K562 (cell line): ENCODE measurements around the gene ZNF687. TPM values are rescaled to one million over a fixed set of nuclear protein-coding genes. Genes with fewer than 3 reads are reported as not detected.

Experiments used
- ATAC-seq: fragments of 200-7000 bp; cut with Tn5 transposase; 3 replicates; pipeline ENCODE4 v1.9.1; 2020; ENCODE audit warnings: moderate library complexity
- BruUV-seq: library from RNA; stranded (reverse); fragments of 400-500 nt; replicated peaks from 2 replicates; lab custom pipeline; 2021; lab: Mats Ljungman, UMichigan
- CTCF ChIA-PET: fragments of 300-600 bp; formaldehyde crosslinking; extraction: SDS; loops from one replicate; lab custom pipeline; 2021; ENCODE audit warnings: low intra/inter-chr PET ratio; lab: Yijun Ruan, JAX
- POLR2A ChIA-PET: fragments of 300-600, 350-650 bp; sonication (Branson Sonifier 250); formaldehyde crosslinking; extraction: SDS; loops from one replicate; lab custom pipeline; 2021; ENCODE audit warnings: antibody characterized with exemption, inconsistent platforms; lab: Yijun Ruan, JAX
- DNase-seq, 4 experiments: peaks; one replicate each; pipeline versions ENCODE4 v3.0.0 to v3.0.0-alpha.2; 2011 to 2018; ENCODE audit warnings: low spot score in 3 of 4, mixed read lengths in 3 of 4; ENCODE audit errors: extremely low read depth in 1 of 4
- FAIRE-seq: peaks from 2 replicates; lab custom pipeline; 2011; peaks lifted over from hg19 to GRCh38; lab: Jason Lieb, UNC
- H2AFZ ChIP-seq: 2 replicates; pipeline ENCODE4 v1.6.0; 2011; ENCODE audit warnings: low read depth, low read length, control low read depth, inconsistent platforms
- H3K27ac ChIP-seq: fragments of 200-600 bp; 3 replicates; pipeline ENCODE4 v1.8.0; 2011; ENCODE audit warnings: low read depth, mild to moderate bottlenecking, control low read depth, inconsistent platforms, low read length, moderate library complexity, mixed read lengths; ENCODE audit errors: extremely low read depth
- H3K27me3 ChIP-seq, 2 experiments: fragments of 300-600 bp in 1 of 2; 2 replicates in 1 of 2; 3 replicates in 1 of 2; pipeline versions ENCODE4 v1.6.0 to v1.8.0; 2011; ENCODE audit warnings: inconsistent platforms in 2 of 2, low read length in 2 of 2, mild to moderate bottlenecking in 1 of 2, mixed read lengths in 1 of 2, moderate library complexity in 1 of 2; ENCODE audit not compliant: control insufficient read depth in 2 of 2, insufficient read depth in 2 of 2
- H3K36me3 ChIP-seq: fragments of 300-600 bp; 3 replicates; pipeline ENCODE4 v1.8.0; 2011; ENCODE audit warnings: mild to moderate bottlenecking, low read length, inconsistent platforms; ENCODE audit not compliant: control insufficient read depth, insufficient read depth
- H3K4me1 ChIP-seq, 2 experiments: fragments of 200-600 bp in 1 of 2; replicated peaks in 1 of 2; 2 replicates in 1 of 2; 3 replicates in 1 of 2; pipeline versions ENCODE4 v1.5.1 to v1.8.0; 2011; ENCODE audit warnings: inconsistent platforms in 2 of 2, low read length in 2 of 2, mild to moderate bottlenecking in 1 of 2, mixed read lengths in 1 of 2, moderate library complexity in 1 of 2; ENCODE audit not compliant: control insufficient read depth in 2 of 2, insufficient read depth in 2 of 2
- H3K4me2 ChIP-seq: 2 replicates; pipeline ENCODE4 v1.6.1; 2011; ENCODE audit warnings: low read length, control low read depth, inconsistent platforms, mixed read lengths; ENCODE audit not compliant: insufficient read depth
- H3K4me3 ChIP-seq: fragments of 200-600 bp; sonication (generic), shearing (Covaris generic); 2 replicates; pipeline ENCODE4 v1.5.1; 2016; ENCODE audit warnings: control low read depth, inconsistent platforms
- H3K79me2 ChIP-seq: fragments of 200-600 bp; 3 replicates; pipeline ENCODE4 v1.8.0; 2011; ENCODE audit warnings: low read length, inconsistent platforms; ENCODE audit not compliant: control insufficient read depth, insufficient read depth
- H3K9ac ChIP-seq, 2 experiments: 2 replicates each; pipeline versions ENCODE4 v1.6.0 to v1.6.1; 2011; ENCODE audit warnings: low read depth in 2 of 2, low read length in 2 of 2, control low read depth in 1 of 2, inconsistent platforms in 1 of 2, mild to moderate bottlenecking in 1 of 2, mixed read lengths in 1 of 2; ENCODE audit not compliant: insufficient read depth in 1 of 2
- H3K9me1 ChIP-seq: one replicate; pipeline ENCODE4 v1.6.0; 2011; ENCODE audit warnings: inconsistent platforms, mild to moderate bottlenecking, low read length, moderate library complexity; ENCODE audit not compliant: control insufficient read depth, insufficient read depth
- H3K9me3 ChIP-seq: replicated peaks from 2 replicates; pipeline ENCODE4 v1.5.1; 2011; ENCODE audit warnings: low read depth, low read length, inconsistent platforms; ENCODE audit not compliant: control insufficient read depth, insufficient read depth
- H4K20me1 ChIP-seq: replicated peaks from 2 replicates; pipeline ENCODE4 v1.6.1; 2011; ENCODE audit warnings: low read length, inconsistent platforms, mixed read lengths; ENCODE audit not compliant: control insufficient read depth, insufficient read depth
- BCLAF1 ChIP-seq, 2 experiments: fragments of 450-650 bp in 1 of 2; IDR thresholded peaks; 2 replicates each; pipeline ENCODE4 v1.6.1; 2011 to 2017; ENCODE audit warnings: low read depth in 2 of 2, antibody characterized with exemption in 1 of 2, borderline replicate concordance in 1 of 2, low read length in 1 of 2, mild to moderate bottlenecking in 1 of 2, mixed read lengths in 1 of 2; ENCODE audit not compliant: control insufficient read depth in 1 of 2
- CCAR2 ChIP-seq: fragments of 200-400 bp; formaldehyde crosslinking; IDR thresholded peaks from 2 replicates; pipeline ENCODE4 v1.6.1; 2017; ENCODE audit warnings: mild to moderate bottlenecking, low read depth, low read length
- GTF2F1 ChIP-seq: IDR thresholded peaks from 2 replicates; pipeline ENCODE4 v1.6.1; 2011; ENCODE audit warnings: low read depth, low read length, improper control_type of control experiment
- KDM4B ChIP-seq, 2 experiments: fragments of 450-650 bp in 1 of 2; sonication (generic) in 1 of 2; IDR thresholded peaks; 2 replicates each; pipeline ENCODE4 v1.6.1; 2016 to 2017; ENCODE audit warnings: borderline replicate concordance in 2 of 2, antibody characterized with exemption in 1 of 2, low read depth in 1 of 2, mild to moderate bottlenecking in 1 of 2
- L3MBTL2 ChIP-seq: fragments of 450-650 bp; IDR thresholded peaks from 2 replicates; pipeline ENCODE4 v1.6.1; 2016; ENCODE audit warnings: mild to moderate bottlenecking, moderate library complexity
- NR3C1 ChIP-seq: sonication (generic); formaldehyde crosslinking; IDR thresholded peaks from 2 replicates; pipeline ENCODE4 v1.8.1; 2022; ENCODE audit warnings: missing genetic modification reagents
- POLR3G ChIP-seq: IDR thresholded peaks from 2 replicates; pipeline ENCODE4 v1.6.1; 2011; ENCODE audit not compliant: insufficient read length, insufficient replicate concordance; ENCODE audit errors: extremely low read depth
- ZNF785 ChIP-seq: fragments of 250-450 bp; sonication (Bioruptor Pico); IDR thresholded peaks from 2 replicates; pipeline ENCODE4 v1.4.0; 2020; ENCODE audit warnings: mild to moderate bottlenecking
- ZNF830 ChIP-seq: fragments of 250-450 bp; sonication (Bioruptor Pico); IDR thresholded peaks from 2 replicates; pipeline ENCODE4 v1.5.0; 2021; ENCODE audit warnings: mild to moderate bottlenecking
- WGBS: fragments of 100-300 bp; shearing (Covaris generic); methylation state at CpG from one replicate; pipeline ENCODE4 v1.1.6; 2016; ENCODE audit warnings: low coverage, mixed read lengths; ENCODE audit not compliant: insufficient coverage; ENCODE audit errors: missing lambda C conversion rate; 5-methylcytosine and 5-hydroxymethylcytosine counted together
- in situ Hi-C: fragments of 300-500 bp; cut with MboI; formaldehyde crosslinking; loops from 4 replicates; pipeline ENCODE4 v1.15.0; 2018; ENCODE audit warnings: inconsistent platforms, mixed read lengths
- intact Hi-C: fragments of 100-400 bp; cut with micrococcal nuclease; formaldehyde crosslinking; loops from 2 replicates; pipeline ENCODE4 v1.14.2; 2022
- polyA plus RNA-seq, 8 experiments: library from polyadenylated mRNA; depleted of rRNA in 4 of 8; stranded (reverse) in 5 of 8; unstranded in 3 of 8; fragments of >200 nt; fragmentation: Nextera tagmentation in 2 of 8; fragmentation: Illumina TruSeq in 1 of 8; extraction: Ambion mirVana in 2 of 8; extraction: Trizol in 1 of 8; gene quantifications; 2 replicates each; pipeline versions ENCODE4 v1.2.1 to v1.2.3, GENCODE V29; 2011 to 2014; ENCODE audit warnings: inconsistent platforms in 1 of 8, missing spikeins in 1 of 8
- total RNA-seq, 7 experiments: library from RNA; depleted of rRNA in 6 of 7; stranded (reverse); fragments of >200 nt in 6 of 7; fragmentation: Illumina TruSeq in 2 of 7; extraction: Trizol in 2 of 7; gene quantifications; 2 replicates each; pipeline versions ENCODE4 v1.2.1 to v1.2.3, GENCODE V29; 2011 to 2021; ENCODE audit warnings: low replicate concordance in 1 of 7

The ZNF687 gene
- total and polyA plus RNA-seq, 9 of the 15 experiments (the other 6 are each of a cell fraction or from before 2014, with no cell fraction given): 0.13 to 26.4 (median 10.6) TPM

- Histone ChIP-seq H3K27ac (no peak overlapping the region), H3K4me3 (no peak overlapping the region), H3K9ac (no peak overlapping the region), H3K27me3 (no peaks in the 10 kb centered on the region), H3K9me3 (no peaks in the 10 kb centered on the region), H3K36me3 (peaks cover 49% of the 10 kb centered on the region; the same call in 2 of the 3 replicates), H3K4me2 (no peak overlapping the region), H3K79me2 (peaks cover 73% of the 10 kb centered on the region), H3K9me1 (no peaks in the 10 kb centered on the region), H2AFZ (no peak overlapping the region), H3K4me1 (peaks cover 0 to under 1% of the 10 kb centered on the region in 2 experiments; a peak in 3 of 5 replicates), H4K20me1 (no peaks in the 10 kb centered on the region)
- POLR2A ChIA-PET: no interaction called here
- ATAC-seq: no peak
- TF ChIP-seq GTF2F1: no peak
- no peak for TF ChIP-seq KDM4B (IDR thresholded peaks at IDR 0.05; ENCODE audit: borderline replicate concordance in 2 of 2, low read depth in 1 of 2)
- TF ChIP-seq POLR3G: no peak
- no peak for TF ChIP-seq NR3C1 (CRISPR knock-in tag)
- no peak for TF ChIP-seq BCLAF1 (IDR thresholded peaks at IDR 0.05; ENCODE audit: borderline replicate concordance in 1 of 2, control insufficient read depth in 1 of 2, low read depth in 2 of 2, low read length in 1 of 2)
- no peak for TF ChIP-seq ZNF830 (CRISPR knock-in tag)
- TF ChIP-seq CCAR2: no peak
- no peak for TF ChIP-seq L3MBTL2
- no peak for TF ChIP-seq ZNF785 (CRISPR knock-in tag)
- in situ Hi-C loops: no loop called here
- CTCF ChIA-PET: no interaction called here
- 100% methylated on average over 2 of the region's 2 CpGs for WGBS
- BruUV-seq: no TSS peak
- no peak for FAIRE-seq
- DNase-seq: no peak
- intact Hi-C loops: no loop called here
Observed at GRCh38 chr1:151259351-151259750, 22.7 kb upstream of the ZNF687 start.
